ENCODE measurements around the gene ANKS1B.

Gene ANKS1B

DNA sequence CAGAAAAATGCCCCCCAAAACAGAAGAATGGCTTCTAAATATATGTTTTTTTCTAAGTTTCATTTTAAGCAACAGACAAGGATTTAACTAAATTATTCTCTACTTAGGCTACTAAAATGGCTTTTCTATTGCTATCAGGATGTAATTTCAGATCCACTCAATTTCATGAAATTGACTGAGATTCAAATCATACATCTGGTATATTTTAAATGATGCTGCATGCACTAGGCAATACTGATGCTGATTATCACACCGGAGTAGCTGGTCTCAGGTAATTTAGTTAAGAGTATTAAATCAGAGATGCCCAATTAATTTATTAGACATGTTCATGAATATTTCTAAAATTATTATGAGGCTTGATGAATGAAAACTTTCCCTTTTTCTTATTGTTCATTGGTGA lies 1188.0 kb downstream of the ANKS1B start:
- Histone ChIP-seq H3K9ac (ENCODE audit: low read depth in 1 of 2, low read length in 2 of 2) (no peak overlapping the region), H3K4me3 (ENCODE audit: low read length in 2 of 2) (no peak overlapping the region), H3K36me3 (ENCODE audit: control insufficient read depth in 2 of 2, insufficient read depth in 2 of 2, low read length in 2 of 2) (no peaks in the 10 kb centered on the region), H3K27ac (ENCODE audit: low read depth in 2 of 2, low read length in 2 of 2) (no peak overlapping the region), H3K4me1 (ENCODE audit: control insufficient read depth in 2 of 2, insufficient read depth in 2 of 2, low read length in 2 of 2) (no peaks in the 10 kb centered on the region), H3K27me3 (ENCODE audit: control insufficient read depth in 2 of 2, insufficient read depth in 2 of 2, low read length in 2 of 2) (no peaks in the 10 kb centered on the region), H3K9me3 (ENCODE audit: control insufficient read depth in 2 of 2, low read length in 2 of 2) (no peaks in the 10 kb centered on the region)

DNA sequence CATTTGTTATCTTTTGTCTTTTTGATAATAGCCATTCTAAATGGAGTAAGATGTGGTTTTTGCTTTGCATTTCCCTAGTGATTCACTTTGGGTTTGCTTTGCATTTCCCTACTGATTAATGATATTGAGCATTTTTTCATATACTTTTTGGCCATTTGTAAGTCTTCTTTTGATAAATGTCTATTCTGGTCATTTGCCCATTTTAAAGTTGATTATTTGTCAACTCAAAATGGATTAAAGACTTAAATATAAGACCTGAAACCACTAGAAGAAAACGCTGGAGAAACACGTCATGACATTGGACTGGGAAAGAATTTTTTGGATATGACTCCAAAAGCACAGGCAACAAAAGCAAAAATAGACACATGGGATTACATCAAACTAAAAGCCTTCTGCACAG lies 1191.6 kb downstream of the ANKS1B start:
- Histone ChIP-seq H3K27ac (ENCODE audit: low read depth in 2 of 2, low read length in 2 of 2) (no peak overlapping the region), H3K36me3 (ENCODE audit: control insufficient read depth in 2 of 2, insufficient read depth in 2 of 2, low read length in 2 of 2) (no peaks in the 10 kb centered on the region), H3K4me1 (ENCODE audit: control insufficient read depth in 2 of 2, insufficient read depth in 2 of 2, low read length in 2 of 2) (no peaks in the 10 kb centered on the region), H3K4me3 (ENCODE audit: low read length in 2 of 2) (no peak overlapping the region), H3K9ac (ENCODE audit: low read depth in 1 of 2, low read length in 2 of 2) (no peak overlapping the region), H3K9me3 (ENCODE audit: control insufficient read depth in 2 of 2, low read length in 2 of 2) (no peaks in the 10 kb centered on the region), H3K27me3 (ENCODE audit: control insufficient read depth in 2 of 2, insufficient read depth in 2 of 2, low read length in 2 of 2) (no peaks in the 10 kb centered on the region)

DNA sequence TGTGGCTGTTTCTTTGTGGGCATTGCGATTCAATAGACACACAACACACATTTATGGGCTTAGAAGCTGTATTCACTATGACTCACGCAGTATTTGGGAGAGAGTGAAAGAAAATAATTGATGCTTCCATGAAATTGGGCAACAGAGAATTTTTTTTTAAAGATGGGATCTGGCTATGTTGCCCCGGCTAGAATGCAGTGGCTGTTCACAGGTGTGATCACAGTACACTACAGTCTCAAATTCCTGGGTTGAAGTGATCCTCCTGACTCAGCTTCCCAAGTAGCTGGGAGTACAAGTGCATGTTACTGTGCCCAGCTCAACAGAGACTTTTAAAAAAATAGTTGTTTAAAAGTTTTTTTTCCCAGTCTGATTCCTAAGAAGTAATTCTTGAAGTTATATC lies 1193.3 kb downstream of the ANKS1B start:
- Histone ChIP-seq H3K9me3 (ENCODE audit: control insufficient read depth in 2 of 2, low read length in 2 of 2) (no peaks in the 10 kb centered on the region), H3K36me3 (ENCODE audit: control insufficient read depth in 2 of 2, insufficient read depth in 2 of 2, low read length in 2 of 2) (no peaks in the 10 kb centered on the region), H3K9ac (ENCODE audit: low read depth in 1 of 2, low read length in 2 of 2) (no peak overlapping the region), H3K27ac (ENCODE audit: low read depth in 2 of 2, low read length in 2 of 2) (no peak overlapping the region), H3K4me1 (ENCODE audit: control insufficient read depth in 2 of 2, insufficient read depth in 2 of 2, low read length in 2 of 2) (no peaks in the 10 kb centered on the region), H3K27me3 (ENCODE audit: control insufficient read depth in 2 of 2, insufficient read depth in 2 of 2, low read length in 2 of 2) (no peaks in the 10 kb centered on the region), H3K4me3 (ENCODE audit: low read length in 2 of 2) (no peak overlapping the region)

DNA sequence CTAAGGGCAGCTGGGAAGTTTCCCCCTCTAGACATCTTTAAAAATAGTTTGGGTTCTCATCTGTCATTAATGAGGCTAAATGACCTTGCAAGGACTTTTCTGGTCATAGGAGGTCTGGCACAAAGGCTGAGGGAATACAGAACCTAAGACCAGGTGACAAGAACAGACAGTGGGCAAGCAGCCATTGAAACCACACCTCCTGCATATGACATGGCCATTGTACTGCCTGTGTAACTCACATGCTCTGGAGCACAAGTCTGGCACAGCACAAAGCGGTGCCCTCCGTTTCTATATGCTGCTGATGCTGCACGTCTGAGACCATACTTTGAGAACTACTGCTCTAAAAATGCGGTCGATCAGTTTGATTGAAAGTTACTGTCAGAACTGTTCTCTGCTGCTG lies 1196.3 kb downstream of the ANKS1B start:
- Histone ChIP-seq H3K4me3 (ENCODE audit: low read length in 2 of 2) (no peak overlapping the region), H3K4me1 (ENCODE audit: control insufficient read depth in 2 of 2, insufficient read depth in 2 of 2, low read length in 2 of 2) (no peaks in the 10 kb centered on the region), H3K27ac (ENCODE audit: low read depth in 2 of 2, low read length in 2 of 2) (no peak overlapping the region), H3K36me3 (ENCODE audit: control insufficient read depth in 2 of 2, insufficient read depth in 2 of 2, low read length in 2 of 2) (no peaks in the 10 kb centered on the region), H3K9me3 (ENCODE audit: control insufficient read depth in 2 of 2, low read length in 2 of 2) (no peaks in the 10 kb centered on the region), H3K27me3 (ENCODE audit: control insufficient read depth in 2 of 2, insufficient read depth in 2 of 2, low read length in 2 of 2) (no peaks in the 10 kb centered on the region), H3K9ac (ENCODE audit: low read depth in 1 of 2, low read length in 2 of 2) (no peak overlapping the region)

GRCh38 chr12:98786653-98787052 lies 1198.1 kb downstream of the ANKS1B start:
- H3K27ac ChIP-seq (ENCODE audit: low read depth in 2 of 2, low read length in 2 of 2) = no peak overlapping the region

GRCh38 chr12:98783420-98783819 lies 1201.3 kb downstream of the ANKS1B start:
- no peaks in the 10 kb centered on the region for H3K27me3 ChIP-seq (ENCODE audit: control insufficient read depth in 2 of 2, insufficient read depth in 2 of 2, low read length in 2 of 2)
- H3K4me3 ChIP-seq (ENCODE audit: low read length in 2 of 2) = no peak overlapping the region
- H3K4me1 ChIP-seq (ENCODE audit: control insufficient read depth in 2 of 2, insufficient read depth in 2 of 2, low read length in 2 of 2) = no peaks in the 10 kb centered on the region
- no peak overlapping the region for H3K27ac ChIP-seq (ENCODE audit: low read depth in 2 of 2, low read length in 2 of 2)
- H3K36me3 ChIP-seq (ENCODE audit: control insufficient read depth in 2 of 2, insufficient read depth in 2 of 2, low read length in 2 of 2) = no peaks in the 10 kb centered on the region
- no peak overlapping the region for H3K9ac ChIP-seq (ENCODE audit: low read depth in 1 of 2, low read length in 2 of 2)
- no peaks in the 10 kb centered on the region for H3K9me3 ChIP-seq (ENCODE audit: control insufficient read depth in 2 of 2, low read length in 2 of 2)

More at GRCh38 chr12:98786653-98787052, 1198.1 kb downstream of the ANKS1B start:
- H3K9ac ChIP-seq (ENCODE audit: low read depth in 1 of 2, low read length in 2 of 2) = no peak overlapping the region
- no peaks in the 10 kb centered on the region for H3K4me1 ChIP-seq (ENCODE audit: control insufficient read depth in 2 of 2, insufficient read depth in 2 of 2, low read length in 2 of 2)
- H3K9me3 ChIP-seq (ENCODE audit: control insufficient read depth in 2 of 2, low read length in 2 of 2) = no peaks in the 10 kb centered on the region
- H3K27me3 ChIP-seq (ENCODE audit: control insufficient read depth in 2 of 2, insufficient read depth in 2 of 2, low read length in 2 of 2) = no peaks in the 10 kb centered on the region
- no peaks in the 10 kb centered on the region for H3K36me3 ChIP-seq (ENCODE audit: control insufficient read depth in 2 of 2, insufficient read depth in 2 of 2, low read length in 2 of 2)
- no peak overlapping the region for H3K4me3 ChIP-seq (ENCODE audit: low read length in 2 of 2)

- Histone ChIP-seq H3K27ac (ENCODE audit: low read depth in 2 of 2, low read length in 2 of 2) (no peak overlapping the region), H3K36me3 (ENCODE audit: control insufficient read depth in 2 of 2, insufficient read depth in 2 of 2, low read length in 2 of 2) (no peaks in the 10 kb centered on the region), H3K27me3 (ENCODE audit: control insufficient read depth in 2 of 2, insufficient read depth in 2 of 2, low read length in 2 of 2) (no peaks in the 10 kb centered on the region), H3K9ac (ENCODE audit: low read depth in 1 of 2, low read length in 2 of 2) (no peak overlapping the region), H3K4me1 (ENCODE audit: control insufficient read depth in 2 of 2, insufficient read depth in 2 of 2, low read length in 2 of 2) (no peaks in the 10 kb centered on the region), H3K4me3 (ENCODE audit: low read length in 2 of 2) (no peak overlapping the region), H3K9me3 (ENCODE audit: control insufficient read depth in 2 of 2, low read length in 2 of 2) (no peaks in the 10 kb centered on the region)
These were observed 1204.5 kb downstream of the ANKS1B start for GRCh38 chr12:98780261-98780660.

DNA sequence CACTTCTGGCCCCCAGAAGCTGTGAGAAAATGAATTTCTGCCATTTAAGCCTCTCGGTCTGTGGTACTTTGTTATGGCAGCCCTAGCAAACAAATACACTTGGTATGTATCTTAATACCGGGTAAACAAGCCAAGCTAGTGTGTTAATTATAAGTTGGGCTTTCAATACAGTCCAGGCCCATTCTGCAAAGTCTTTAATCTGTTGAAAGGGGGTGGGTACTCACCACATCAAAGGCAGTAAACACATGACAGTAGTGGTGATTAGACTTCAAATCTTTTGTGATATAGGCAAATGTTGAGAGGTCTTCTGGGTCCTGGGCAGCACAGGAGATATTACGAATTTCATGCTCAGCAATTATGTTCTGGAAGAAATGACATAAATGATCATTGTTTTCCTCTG lies 1211.9 kb downstream of the ANKS1B start:
- H3K36me3 ChIP-seq (ENCODE audit: control insufficient read depth in 2 of 2, insufficient read depth in 2 of 2, low read length in 2 of 2) = no peaks in the 10 kb centered on the region
- no peak overlapping the region for H3K27ac ChIP-seq (ENCODE audit: low read depth in 2 of 2, low read length in 2 of 2)
- no peaks in the 10 kb centered on the region for H3K4me1 ChIP-seq (ENCODE audit: control insufficient read depth in 2 of 2, insufficient read depth in 2 of 2, low read length in 2 of 2)
- H3K9ac ChIP-seq (ENCODE audit: low read depth in 1 of 2, low read length in 2 of 2) = no peak overlapping the region
- no peak overlapping the region for H3K4me3 ChIP-seq (ENCODE audit: low read length in 2 of 2)
- H3K9me3 ChIP-seq (ENCODE audit: control insufficient read depth in 2 of 2, low read length in 2 of 2) = no peaks in the 10 kb centered on the region
- no peaks in the 10 kb centered on the region for H3K27me3 ChIP-seq (ENCODE audit: control insufficient read depth in 2 of 2, insufficient read depth in 2 of 2, low read length in 2 of 2)

- Histone ChIP-seq H3K9me3 (ENCODE audit: control insufficient read depth in 2 of 2, low read length in 2 of 2) (no peaks in the 10 kb centered on the region), H3K4me3 (ENCODE audit: low read length in 2 of 2) (no peak overlapping the region), H3K36me3 (ENCODE audit: control insufficient read depth in 2 of 2, insufficient read depth in 2 of 2, low read length in 2 of 2) (no peaks in the 10 kb centered on the region), H3K27me3 (ENCODE audit: control insufficient read depth in 2 of 2, insufficient read depth in 2 of 2, low read length in 2 of 2) (no peaks in the 10 kb centered on the region), H3K9ac (ENCODE audit: low read depth in 1 of 2, low read length in 2 of 2) (no peak overlapping the region), H3K27ac (ENCODE audit: low read depth in 2 of 2, low read length in 2 of 2) (no peak overlapping the region), H3K4me1 (ENCODE audit: control insufficient read depth in 2 of 2, insufficient read depth in 2 of 2, low read length in 2 of 2) (no peaks in the 10 kb centered on the region)
These were observed 1212.7 kb downstream of the ANKS1B start for GRCh38 chr12:98771811-98772752.

GRCh38 chr12:98770230-98770629 lies 1214.5 kb downstream of the ANKS1B start:
- no peaks in the 10 kb centered on the region for H3K4me1 ChIP-seq (ENCODE audit: control insufficient read depth in 2 of 2, insufficient read depth in 2 of 2, low read length in 2 of 2)
- no peaks in the 10 kb centered on the region for H3K9me3 ChIP-seq (ENCODE audit: control insufficient read depth in 2 of 2, low read length in 2 of 2)
- H3K4me3 ChIP-seq (ENCODE audit: low read length in 2 of 2) = no peak overlapping the region
- no peak overlapping the region for H3K9ac ChIP-seq (ENCODE audit: low read depth in 1 of 2, low read length in 2 of 2)
- no peaks in the 10 kb centered on the region for H3K27me3 ChIP-seq (ENCODE audit: control insufficient read depth in 2 of 2, insufficient read depth in 2 of 2, low read length in 2 of 2)
- H3K36me3 ChIP-seq (ENCODE audit: control insufficient read depth in 2 of 2, insufficient read depth in 2 of 2, low read length in 2 of 2) = no peaks in the 10 kb centered on the region
- H3K27ac ChIP-seq (ENCODE audit: low read depth in 2 of 2, low read length in 2 of 2) = no peak overlapping the region

Data from mucosa of rectum (tissue), 2 donors.